Spleen (tissue), 11 donors: ENCODE results near the gene DACH1. TPM values are rescaled to one million over a fixed set of nuclear protein-coding genes. Genes with fewer than 3 reads are reported as not detected.

Source experiments
- DNase-seq: peaks from one replicate; pipeline ENCODE4 v3.0.0-alpha.2; 2020
- H3K27ac ChIP-seq, 8 donors: fragments of 200-600 bp; sonication (generic) in 7 of 8; 1 replicate in 4 of 8; 2 replicates in 4 of 8; pipeline versions ENCODE4 v1.5.0 to v1.8.0; 2016 to 2021; ENCODE audit warnings: inconsistent platforms in 4 of 8, mild to moderate bottlenecking in 4 of 8, moderate library complexity in 1 of 8
- H3K27me3 ChIP-seq, 7 donors: fragments of 200-600 bp; sonication (generic) in 6 of 7; replicated peaks in 1 of 7; 1 replicate in 4 of 7; 2 replicates in 3 of 7; pipeline versions ENCODE4 v1.5.0 to v1.8.0; 2016 to 2021; ENCODE audit warnings: inconsistent platforms in 3 of 7, mild to moderate bottlenecking in 1 of 7
- H3K36me3 ChIP-seq, 6 donors: fragments of 200-600 bp; sonication (generic) in 5 of 6; 1 replicate in 4 of 6; 2 replicates in 2 of 6; pipeline versions ENCODE4 v1.5.0 to v1.8.0; 2016 to 2021; ENCODE audit warnings: inconsistent platforms in 2 of 6
- H3K4me1 ChIP-seq, 6 donors: fragments of 200-600 bp; sonication (generic) in 5 of 6; 1 replicate in 3 of 6; 2 replicates in 3 of 6; pipeline versions ENCODE4 v1.5.0 to v1.8.0; 2016 to 2021; ENCODE audit warnings: inconsistent platforms in 3 of 6
- H3K4me3 ChIP-seq, 8 donors: fragments of 200-600 bp; sonication (generic) in 7 of 8; 1 replicate in 4 of 8; 2 replicates in 4 of 8; pipeline versions ENCODE4 v1.5.0 to v1.8.0; 2016 to 2021; ENCODE audit warnings: inconsistent platforms in 4 of 8, mild to moderate bottlenecking in 4 of 8, moderate library complexity in 2 of 8
- H3K9me3 ChIP-seq, 8 donors: fragments of 200-600 bp; sonication (generic) in 7 of 8; 1 replicate in 4 of 8; 2 replicates in 4 of 8; pipeline versions ENCODE4 v1.5.0 to v1.8.0; 2016 to 2021; ENCODE audit warnings: inconsistent platforms in 4 of 8
- CTCF ChIP-seq, 11 experiments: fragments of 200-600 bp in 7 of 11; fragments of 450-650 bp in 4 of 11; sonication (generic) in 4 of 11; IDR thresholded peaks in 8 of 11; conservative IDR thresholded peaks in 3 of 11; 1 replicate in 7 of 11; 2 replicates in 4 of 11; pipeline versions ENCODE4 v1.4.0 to v1.8.0; 2016 to 2021; ENCODE audit warnings: antibody characterized with exemption in 11 of 11, inconsistent platforms in 4 of 11, mild to moderate bottlenecking in 1 of 11
- POLR2A ChIP-seq, 3 donors: fragments of 450-650 bp; IDR thresholded peaks; one replicate each; pipeline ENCODE4 v1.5.1; 2017; ENCODE audit warnings: antibody characterized with exemption in 3 of 3, mild to moderate bottlenecking in 1 of 3
- POLR2AphosphoS5 ChIP-seq, 3 donors: sonication (generic); formaldehyde crosslinking; IDR thresholded peaks; one replicate each; pipeline ENCODE4 v1.5.1; 2017; ENCODE audit warnings: antibody characterized with exemption in 3 of 3
- WGBS, 5 donors: extraction: QIAGEN DNeasy Blood & Tissue Kit in 3 of 5; methylation state at CpG; one replicate each; pipeline versions ENCODE4 v1.1.5 to v1.1.7; 2013 to 2018; 5-methylcytosine and 5-hydroxymethylcytosine counted together
- intact Hi-C: fragments of 100-400 bp; cut with DNase I; formaldehyde crosslinking; loops from one replicate; pipeline ENCODE4 v1.15.0; 2023; ENCODE audit warnings: low total_unique reads
- polyA plus RNA-seq, 3 donors: library from polyadenylated mRNA; stranded (reverse); fragments of 200-250 nt; gene quantifications; one replicate each; pipeline ENCODE4 v1.2.1, GENCODE V29; 2013
- total RNA-seq, 7 donors: library from RNA; depleted of rRNA in 3 of 7; stranded (reverse); fragments of >200 nt in 3 of 7; fragmentation: NEBNext Ultra II Directional in 4 of 7; extraction: Animal tissue kit (Norgen Biotek cat#: 25700) in 4 of 7; gene quantifications; one replicate each; pipeline versions ENCODE4 v1.1.0 to v1.2.1, GENCODE V29; 2016 to 2021
- donor health status: healthy with polysubstance abuse.
- donor health status: DM: no; HTN: no; CAD: no; lungs with moderate emphysema.
- donor health status: DM: no; HTN: no; CAD: no.
- donor health status: Bipolar disorder and iron deficiency.
- donor health status: healthy.
- donor health status: DM: no; HTN: no; CAD: no.
- donor health status: DM: yes; HTN: yes; CAD: no.

Gene DACH1
- total and polyA plus RNA-seq, 10 donors, result 0.80 to 18.9 (median 11.4) TPM

- DNase-seq, result no peak
- H3K4me3 ChIP-seq, result peak overlapping the region in 1 of 8 donors; percentile 78
- H3K27me3 ChIP-seq, result peaks cover 0 to 33% (median 15%) of the 10 kb centered on the region in 7 donors
- peaks cover 0 to 65% (median 28%) of the 10 kb centered on the region in 6 donors for H3K4me1 ChIP-seq
- WGBS, 5 donors, result 28 to 39% (median 38%) methylated on average over 2 of the region's 2 CpGs
- H3K9me3 ChIP-seq, result no peaks in the 10 kb centered on the region
- TF ChIP-seq POLR2A (IDR thresholded peaks at IDR 0.05) (no peak), CTCF (IDR thresholded peaks at IDR 0.05 in 8 of 11, conservative IDR thresholded peaks at IDR 0.05 in 3 of 11) (no peak), POLR2AphosphoS5 (IDR thresholded peaks at IDR 0.05) (no peak)
- H3K27ac ChIP-seq, result peak overlapping the region in 7 of 8 donors; percentile 10 to 93 (median 90)
- intact Hi-C loops, result no loop called here
- H3K36me3 ChIP-seq, result no peaks in the 10 kb centered on the region
Observed at GRCh38 chr13:71861769-71862458, 5.1 kb downstream of the DACH1 start.

- no peak for DNase-seq
- Histone ChIP-seq H3K27ac (peak overlapping the region; percentile 10 to 93 (median 90)), H3K4me3 (peak overlapping the region in 1 of 8 donors; percentile 1), H3K36me3 (no peaks in the 10 kb centered on the region), H3K27me3 (peaks cover 0 to 20% (median 14%) of the 10 kb centered on the region in 7 donors), H3K9me3 (no peaks in the 10 kb centered on the region), H3K4me1 (peaks cover 0 to 54% (median 25%) of the 10 kb centered on the region in 6 donors)
- TF ChIP-seq POLR2AphosphoS5 (IDR thresholded peaks at IDR 0.05), result no peak
- TF ChIP-seq CTCF (IDR thresholded peaks at IDR 0.05 in 8 of 11, conservative IDR thresholded peaks at IDR 0.05 in 3 of 11), result no peak
- no peak for TF ChIP-seq POLR2A (IDR thresholded peaks at IDR 0.05)
- 29 to 41% (median 35%) methylated on average over 3 of the region's 3 CpGs for WGBS, 5 donors
- intact Hi-C loops, result no loop called here
Observed at GRCh38 chr13:71860547-71861138, 6.4 kb downstream of the DACH1 start.

DNA sequence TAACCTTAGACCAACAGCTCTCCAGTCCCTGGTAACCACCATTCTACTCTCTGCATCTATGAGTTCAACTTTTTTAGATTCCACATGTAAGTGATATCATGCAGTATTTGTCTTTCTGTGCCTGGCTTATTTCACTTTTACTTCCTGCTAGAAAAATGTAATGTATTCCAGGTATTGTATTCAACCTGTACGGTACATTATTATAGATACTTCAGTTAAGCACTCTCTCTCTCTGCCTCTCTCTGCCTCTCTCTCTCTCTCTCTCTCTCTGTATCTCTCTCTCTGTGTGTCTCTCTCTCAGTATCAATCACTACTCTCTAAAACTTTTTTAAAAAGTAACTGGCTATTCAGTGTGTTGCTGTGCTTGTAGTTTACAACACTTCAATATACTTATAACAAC lies 8.4 kb downstream of the DACH1 start:
- H3K4me1 ChIP-seq, result peaks cover 0 to 35% (median 17%) of the 10 kb centered on the region in 6 donors
- no peak for TF ChIP-seq CTCF (IDR thresholded peaks at IDR 0.05 in 8 of 11, conservative IDR thresholded peaks at IDR 0.05 in 3 of 11)
- TF ChIP-seq POLR2AphosphoS5 (IDR thresholded peaks at IDR 0.05), result no peak
- no peak overlapping the region for H3K4me3 ChIP-seq
- no peak for DNase-seq
- H3K27me3 ChIP-seq, result peaks cover 0 to 5% (median 0%) of the 10 kb centered on the region in 7 donors
- no peaks in the 10 kb centered on the region for H3K36me3 ChIP-seq
- whole genome bisulfite sequencing, 5 donors, result 0 to 82% (median 45%) methylated on average over 1 of the region's 1 CpG
- no peaks in the 10 kb centered on the region for H3K9me3 ChIP-seq
- no peak overlapping the region for H3K27ac ChIP-seq
- intact Hi-C loops, result no loop called here

DNA sequence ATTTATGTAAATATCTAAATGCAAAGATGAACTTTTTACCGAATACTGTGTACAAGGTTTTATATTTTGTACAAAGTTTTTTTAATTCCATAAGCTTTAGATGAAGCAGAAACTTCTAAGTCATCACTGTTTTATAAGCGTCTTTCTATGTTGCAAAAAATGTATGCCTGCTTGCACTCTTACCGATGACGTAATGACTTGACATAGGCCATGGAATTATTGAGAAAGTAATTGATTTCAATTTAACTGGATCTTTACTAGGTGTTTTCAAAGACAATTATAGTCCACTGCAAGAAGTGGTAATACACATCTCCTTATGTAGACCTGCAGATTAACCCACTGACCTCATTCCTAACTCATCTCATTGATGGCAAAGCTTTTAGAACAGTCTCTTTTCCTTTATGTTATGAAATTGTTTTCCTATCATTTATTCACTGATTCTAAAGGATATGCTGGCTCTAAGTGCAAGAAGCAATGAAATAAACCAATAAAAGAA lies 10.4 kb downstream of the DACH1 start:
- intact Hi-C loops, result no loop called here
- Histone ChIP-seq H3K4me1 (peaks cover 0 to 18% (median 8%) of the 10 kb centered on the region in 6 donors), H3K4me3 (no peak overlapping the region), H3K9me3 (no peaks in the 10 kb centered on the region), H3K36me3 (no peaks in the 10 kb centered on the region), H3K27ac (no peak overlapping the region), H3K27me3 (no peaks in the 10 kb centered on the region)
- DNase-seq, result no peak
- WGBS, 5 donors, result 76 to 92% (median 84%) methylated on average over 4 of the region's 4 CpGs
- TF ChIP-seq POLR2AphosphoS5 (IDR thresholded peaks at IDR 0.05) (no peak), POLR2A (IDR thresholded peaks at IDR 0.05) (no peak), CTCF (IDR thresholded peaks at IDR 0.05 in 8 of 11, conservative IDR thresholded peaks at IDR 0.05 in 3 of 11) (no peak)
